ENCODE results near the gene C2orf49.

C2orf49 gene

DNA sequence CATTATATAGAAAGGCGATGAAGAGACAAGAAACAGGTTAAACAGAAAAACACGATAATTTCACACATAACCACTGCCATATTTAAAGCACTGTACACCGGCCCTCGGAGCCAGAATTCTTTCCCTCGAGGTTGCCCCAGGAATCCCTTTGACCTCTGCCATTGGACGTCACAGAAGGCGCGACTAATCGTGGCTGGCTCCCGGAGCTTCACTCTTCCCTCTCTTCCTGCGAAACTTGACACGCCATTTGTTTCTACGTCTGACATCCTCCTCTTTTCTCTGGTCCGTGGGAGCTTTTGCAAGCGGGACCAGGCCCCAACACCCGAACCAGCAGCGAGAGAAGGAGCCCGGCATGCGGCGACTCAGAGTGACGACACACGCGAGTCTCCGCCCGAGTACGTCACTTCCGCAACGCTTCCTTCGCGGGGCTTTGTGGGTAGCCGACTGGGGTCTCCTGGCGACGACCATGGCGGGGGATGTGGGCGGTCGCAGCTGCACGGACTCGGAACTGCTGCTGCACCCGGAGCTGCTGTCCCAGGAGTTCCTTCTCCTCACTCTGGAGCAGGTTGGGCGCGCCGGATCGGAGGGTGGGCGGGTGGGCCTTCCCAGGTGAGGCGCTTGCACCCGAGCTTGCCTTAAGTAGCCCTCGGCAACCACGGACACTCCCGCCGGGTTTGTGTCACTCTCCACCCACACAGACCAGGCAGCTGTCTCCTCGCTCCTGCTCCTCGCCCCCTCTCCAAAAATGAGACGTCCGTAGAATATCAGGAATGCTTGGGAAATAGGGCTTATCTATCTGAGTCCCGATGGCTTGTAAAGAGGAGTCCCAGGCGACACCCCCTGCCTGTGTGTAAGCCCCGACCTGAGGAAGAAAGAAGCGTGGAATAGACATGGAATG lies at the start of gene C2orf49:
Gene C2orf49, plus strand, starts transcription at position 419 of the 898 bp plus-strand sequence. Its CDS starts 48 bp downstream, at position 467.
- Mint-ChIP-seq H3K27ac (peak within 1 kb of the TSS; percentile 100), H3K4me3 (peak within 1 kb of the TSS; percentile 98 to 100 (median 98)), H3K9me3 (no peaks in the 10 kb centered on the region), H3K27me3 (ENCODE audit: low read depth) (no peaks in the 10 kb centered on the region), H3K4me1 (peaks cover 27% of the 10 kb centered on the region), H3K36me3 (ENCODE audit: low read depth) (peaks cover 13% of the 10 kb centered on the region)
- TF ChIP-seq, protein P1, sequence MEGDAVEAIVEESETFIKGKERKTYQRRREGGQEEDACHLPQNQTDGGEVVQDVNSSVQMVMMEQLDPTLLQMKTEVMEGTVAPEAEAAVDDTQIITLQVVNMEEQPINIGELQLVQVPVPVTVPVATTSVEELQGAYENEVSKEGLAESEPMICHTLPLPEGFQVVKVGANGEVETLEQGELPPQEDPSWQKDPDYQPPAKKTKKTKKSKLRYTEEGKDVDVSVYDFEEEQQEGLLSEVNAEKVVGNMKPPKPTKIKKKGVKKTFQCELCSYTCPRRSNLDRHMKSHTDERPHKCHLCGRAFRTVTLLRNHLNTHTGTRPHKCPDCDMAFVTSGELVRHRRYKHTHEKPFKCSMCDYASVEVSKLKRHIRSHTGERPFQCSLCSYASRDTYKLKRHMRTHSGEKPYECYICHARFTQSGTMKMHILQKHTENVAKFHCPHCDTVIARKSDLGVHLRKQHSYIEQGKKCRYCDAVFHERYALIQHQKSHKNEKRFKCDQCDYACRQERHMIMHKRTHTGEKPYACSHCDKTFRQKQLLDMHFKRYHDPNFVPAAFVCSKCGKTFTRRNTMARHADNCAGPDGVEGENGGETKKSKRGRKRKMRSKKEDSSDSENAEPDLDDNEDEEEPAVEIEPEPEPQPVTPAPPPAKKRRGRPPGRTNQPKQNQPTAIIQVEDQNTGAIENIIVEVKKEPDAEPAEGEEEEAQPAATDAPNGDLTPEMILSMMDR (IDR thresholded peaks at IDR 0.05; ENCODE audit: unreplicated experiment in 3 of 3): no peak

DNA sequence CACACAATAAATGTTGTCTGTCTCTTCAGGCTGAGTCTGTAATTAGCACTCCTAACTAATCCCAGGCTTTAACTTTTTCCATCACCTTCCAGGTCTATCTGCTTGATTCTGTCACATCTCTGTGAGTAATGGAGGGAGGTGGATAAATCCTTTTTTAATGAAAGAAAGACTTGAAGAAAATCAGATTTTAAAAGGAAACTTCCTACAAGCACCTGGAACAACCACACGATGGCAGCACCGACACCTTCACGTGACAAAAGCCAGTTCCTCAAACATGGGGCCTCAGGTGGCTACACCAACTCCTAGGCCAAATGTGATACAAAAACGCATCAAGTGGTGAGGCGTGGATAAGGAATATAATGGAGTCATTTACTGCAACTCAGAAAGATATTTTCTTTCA lies 49.6 kb upstream of the C2orf49 start:
- H3K4me1 Mint-ChIP-seq: peaks cover 27% of the 10 kb centered on the region
- H3K4me3 Mint-ChIP-seq: no peak overlapping the region
- H3K27me3 Mint-ChIP-seq (ENCODE audit: low read depth): no peaks in the 10 kb centered on the region
- H3K27ac Mint-ChIP-seq: no peak overlapping the region
- TF ChIP-seq, protein P1 (IDR thresholded peaks at IDR 0.05; ENCODE audit: unreplicated experiment in 3 of 3): peak; percentile 30 to 40 (median 31)
- peaks cover 25% of the 10 kb centered on the region for H3K36me3 Mint-ChIP-seq (ENCODE audit: low read depth)
- H3K9me3 Mint-ChIP-seq: no peaks in the 10 kb centered on the region

DNA sequence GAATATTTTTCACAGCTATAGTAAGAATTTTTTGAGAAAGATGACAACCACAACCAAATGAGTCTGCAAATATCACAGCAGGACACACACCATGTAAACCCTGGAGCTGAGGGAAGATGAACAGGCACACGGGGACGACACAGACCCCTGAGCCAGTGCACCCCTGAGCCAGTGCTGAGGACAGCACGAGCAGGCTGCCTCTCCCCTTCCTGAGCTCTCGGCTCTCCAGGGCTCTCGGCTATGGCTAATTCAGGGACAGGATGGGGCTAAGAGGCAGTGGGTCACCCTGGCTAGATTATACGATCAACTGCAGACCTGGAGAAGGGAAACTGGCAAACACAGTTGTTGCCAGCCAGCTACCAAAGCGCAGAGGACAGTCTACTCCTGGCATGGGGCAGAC lies 49.2 kb upstream of the C2orf49 start:
- TF ChIP-seq, protein P1 (IDR thresholded peaks at IDR 0.05; ENCODE audit: unreplicated experiment in 3 of 3): no peak
- Mint-ChIP-seq H3K27ac (no peak overlapping the region), H3K4me3 (no peak overlapping the region), H3K9me3 (no peaks in the 10 kb centered on the region), H3K4me1 (peaks cover 32% of the 10 kb centered on the region), H3K36me3 (ENCODE audit: low read depth) (peaks cover 25% of the 10 kb centered on the region), H3K27me3 (ENCODE audit: low read depth) (no peaks in the 10 kb centered on the region)

DNA sequence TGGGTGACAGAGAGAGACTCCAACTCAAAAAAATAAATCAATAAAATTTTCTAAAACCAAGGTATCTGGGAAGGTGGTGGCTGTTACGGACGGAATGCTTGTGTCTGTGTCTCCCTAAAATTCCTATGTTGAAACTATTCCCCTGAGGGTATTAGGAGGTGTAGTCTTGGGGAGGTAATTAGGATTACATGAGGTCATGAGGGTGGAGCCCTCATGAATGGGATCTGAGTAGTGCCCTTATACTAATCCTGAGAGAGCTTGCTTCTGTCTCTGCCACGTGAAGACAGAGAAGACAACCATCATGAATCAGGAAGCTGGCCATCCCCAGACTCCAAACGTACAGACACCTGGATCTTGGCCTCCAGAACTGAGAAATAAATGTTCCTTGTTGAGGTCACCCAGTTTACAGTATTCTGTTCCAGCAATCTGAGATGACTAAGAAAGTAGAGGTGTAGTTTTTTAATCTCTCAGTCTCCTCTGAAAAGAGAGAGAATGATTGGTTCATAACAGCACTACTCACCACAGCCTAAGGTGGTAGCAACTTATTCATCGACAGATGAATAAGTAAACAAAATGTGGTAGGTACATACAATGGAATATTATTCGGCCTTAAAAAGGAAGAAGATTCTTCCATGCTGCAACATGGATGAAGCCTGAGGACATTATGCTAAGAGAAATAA lies 46.2 kb upstream of the C2orf49 start:
- Mint-ChIP-seq H3K4me1 (peaks cover 52% of the 10 kb centered on the region), H3K27me3 (ENCODE audit: low read depth) (no peaks in the 10 kb centered on the region), H3K4me3 (no peak overlapping the region), H3K9me3 (no peaks in the 10 kb centered on the region), H3K36me3 (ENCODE audit: low read depth) (peaks cover 23% of the 10 kb centered on the region), H3K27ac (peak overlapping the region in 1 of 3 experiments; percentile 6)
- TF ChIP-seq, protein P1 (IDR thresholded peaks at IDR 0.05; ENCODE audit: unreplicated experiment in 3 of 3): no peak

DNA sequence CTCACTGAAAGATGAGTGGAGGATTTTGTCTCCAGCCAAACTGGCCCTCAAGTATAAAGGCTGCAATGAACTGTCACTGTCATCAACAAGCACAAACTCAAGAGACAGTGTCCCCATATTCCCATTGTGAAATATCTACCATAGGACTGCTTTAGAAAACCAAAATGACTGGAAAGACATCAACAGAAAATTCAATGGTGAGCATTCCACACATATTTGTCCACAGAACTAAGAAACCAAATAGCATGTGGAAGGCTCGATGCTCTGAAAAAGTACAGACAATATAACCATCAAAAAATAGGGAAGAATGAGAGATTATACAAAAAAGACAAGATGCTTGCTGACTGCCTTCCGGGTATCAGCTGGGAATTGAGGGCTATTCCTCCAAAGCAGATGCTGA lies 45.4 kb upstream of the C2orf49 start:
- Mint-ChIP-seq H3K27ac (peak overlapping the region in 1 of 3 experiments; percentile 6), H3K36me3 (ENCODE audit: low read depth) (peaks cover 25% of the 10 kb centered on the region), H3K4me3 (no peak overlapping the region), H3K4me1 (peaks cover 55% of the 10 kb centered on the region), H3K9me3 (no peaks in the 10 kb centered on the region), H3K27me3 (ENCODE audit: low read depth) (no peaks in the 10 kb centered on the region)
- TF ChIP-seq, protein P1 (IDR thresholded peaks at IDR 0.05; ENCODE audit: unreplicated experiment in 3 of 3): no peak
